Activated CD4-positive, alpha-beta T cell treated with anti-CD3 and anti-CD28 coated beads, Interleukin-2, amount 50 U/mL, for 1 hour (primary cell): ENCODE results near the gene ST6GALNAC3.

Source experiments
- DNase-seq: peaks from one replicate; pipeline ENCODE4 v3.0.0-alpha.2; 2020

The ST6GALNAC3 gene

DNA sequence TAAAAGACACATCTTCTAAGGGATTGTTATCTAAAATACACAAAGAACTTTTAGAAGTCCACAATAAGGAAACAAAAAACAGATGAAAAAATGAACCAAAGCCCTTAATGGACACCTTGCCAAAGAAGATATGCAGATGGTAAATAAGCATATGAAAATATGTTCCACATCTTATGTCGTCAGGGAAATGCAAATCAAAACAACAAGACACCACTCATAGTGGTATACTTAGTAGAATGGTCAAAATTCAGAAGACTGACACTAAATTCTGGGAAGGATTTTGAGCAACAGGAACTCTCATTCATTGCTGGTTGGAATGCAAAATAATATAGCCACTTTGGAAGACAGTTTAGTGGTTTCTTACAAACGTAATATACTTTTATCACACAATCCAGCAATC lies 587.0 kb downstream of the ST6GALNAC3 start:
- DNase-seq: no peak

DNA sequence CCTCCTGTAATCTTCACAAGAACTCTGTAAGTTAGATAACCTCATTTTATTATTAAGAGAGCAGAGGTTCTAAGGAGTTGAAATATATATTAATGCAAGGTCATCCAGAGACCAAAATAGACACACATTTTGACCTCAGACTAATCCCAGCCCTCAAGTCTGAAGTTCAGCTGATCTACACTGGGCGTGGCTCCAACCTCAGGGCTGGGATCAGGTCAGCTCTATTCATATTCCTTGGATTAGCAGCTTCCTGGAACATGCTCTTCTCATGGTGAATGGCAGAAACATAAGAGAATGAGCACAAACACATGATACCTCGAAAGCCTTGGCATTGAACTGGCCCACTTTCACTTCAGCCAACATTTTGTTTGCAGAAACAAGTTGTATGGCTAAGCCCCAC lies 592.0 kb downstream of the ST6GALNAC3 start:
- no peak for DNase-seq

DNA sequence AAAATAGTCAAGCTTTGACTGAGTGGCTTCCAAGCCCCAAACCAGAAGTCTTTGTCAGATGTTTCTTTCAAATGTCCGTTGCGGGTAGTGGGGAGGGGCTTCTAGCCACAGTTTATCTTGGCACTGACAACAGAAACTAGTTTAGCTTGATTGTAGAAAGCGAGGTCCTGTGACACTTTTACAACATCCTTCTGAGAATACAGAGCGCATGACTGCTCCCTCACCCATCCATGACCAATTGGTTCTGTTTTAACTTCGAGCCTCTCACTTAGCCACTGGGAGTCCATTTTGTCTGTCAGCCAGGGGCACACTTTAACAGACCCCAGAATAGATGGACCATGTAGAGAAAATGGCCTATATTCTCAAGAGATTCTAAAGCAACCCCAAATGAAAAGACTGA lies 593.5 kb downstream of the ST6GALNAC3 start:
- DNase-seq: no peak

DNA sequence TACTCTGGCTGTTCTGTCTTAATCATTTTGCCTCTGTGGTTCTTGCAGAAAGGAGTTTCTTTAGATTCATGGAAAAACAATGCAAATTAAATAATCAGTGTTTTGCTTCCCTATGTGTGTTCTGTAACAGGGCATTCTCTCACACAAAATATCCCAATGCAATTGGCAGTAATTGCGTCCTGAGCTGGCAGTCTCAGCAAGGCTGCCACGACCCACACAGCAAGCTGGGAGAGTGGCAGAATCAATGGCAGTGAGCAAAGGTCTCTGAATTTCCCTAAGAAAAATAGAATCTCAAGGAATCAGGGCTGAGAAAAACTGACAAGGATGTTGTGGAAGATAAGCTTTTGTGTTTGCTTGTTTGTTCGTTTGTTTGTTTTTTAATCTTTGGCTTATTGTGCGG lies 594.6 kb downstream of the ST6GALNAC3 start:
- no peak for DNase-seq

DNA sequence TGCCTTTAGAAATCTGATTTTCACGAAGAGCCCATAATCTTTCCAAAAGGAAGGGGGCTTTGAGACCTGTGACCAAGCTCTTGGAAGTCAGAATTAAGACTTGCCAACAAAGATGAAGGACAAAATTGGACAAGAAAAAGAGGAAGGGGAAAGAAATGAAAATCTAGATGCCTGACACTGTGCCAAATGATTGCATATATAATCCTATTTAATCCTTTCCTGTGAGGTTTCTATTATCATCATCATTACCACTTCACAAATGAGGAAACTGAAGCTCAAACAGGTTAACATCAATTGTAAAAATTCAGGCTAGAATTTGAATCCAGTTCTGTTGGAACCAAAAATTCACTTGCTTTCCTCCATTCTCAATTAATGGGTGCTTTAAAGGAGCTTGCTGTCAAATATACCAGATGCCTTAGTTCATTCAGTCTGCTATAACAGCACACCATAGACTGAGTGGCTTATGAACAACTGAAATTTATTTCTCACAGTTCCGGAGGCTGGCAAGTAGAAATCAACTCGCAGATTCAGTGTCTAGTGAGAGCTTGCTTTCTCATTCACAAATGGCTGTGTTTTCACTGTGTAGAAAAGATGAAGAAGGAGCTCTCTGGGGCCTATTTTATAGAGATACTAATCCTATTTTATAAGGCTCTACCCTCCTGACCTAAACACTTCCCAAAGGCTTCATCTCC lies 595.2 kb downstream of the ST6GALNAC3 start:
- DNase-seq: no peak

DNA sequence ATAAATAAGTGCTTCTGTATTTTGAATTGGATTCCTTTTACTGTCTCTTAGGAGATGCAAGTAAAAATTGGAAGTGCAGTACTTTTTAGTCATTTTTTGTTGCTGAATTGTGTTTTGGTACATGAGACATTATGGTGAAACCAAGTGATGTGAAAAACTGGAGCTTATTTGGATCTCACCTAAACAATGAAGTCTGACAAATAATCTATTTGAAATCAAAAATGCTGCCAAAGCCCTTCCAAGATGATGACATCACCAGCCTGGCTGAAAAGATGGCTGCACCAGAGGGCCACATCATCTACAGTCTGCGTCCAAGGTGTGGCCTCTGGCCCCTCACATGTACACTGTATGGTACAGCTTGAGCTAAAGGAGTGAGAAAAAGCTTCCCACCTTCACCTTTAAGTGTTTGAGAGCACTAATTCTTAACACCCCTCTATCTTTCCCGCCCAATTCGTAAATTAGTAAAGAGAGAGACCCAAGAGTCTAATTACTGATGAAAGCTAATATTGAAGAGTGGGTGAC lies 600.2 kb downstream of the ST6GALNAC3 start:
- DNase-seq: no peak

DNA sequence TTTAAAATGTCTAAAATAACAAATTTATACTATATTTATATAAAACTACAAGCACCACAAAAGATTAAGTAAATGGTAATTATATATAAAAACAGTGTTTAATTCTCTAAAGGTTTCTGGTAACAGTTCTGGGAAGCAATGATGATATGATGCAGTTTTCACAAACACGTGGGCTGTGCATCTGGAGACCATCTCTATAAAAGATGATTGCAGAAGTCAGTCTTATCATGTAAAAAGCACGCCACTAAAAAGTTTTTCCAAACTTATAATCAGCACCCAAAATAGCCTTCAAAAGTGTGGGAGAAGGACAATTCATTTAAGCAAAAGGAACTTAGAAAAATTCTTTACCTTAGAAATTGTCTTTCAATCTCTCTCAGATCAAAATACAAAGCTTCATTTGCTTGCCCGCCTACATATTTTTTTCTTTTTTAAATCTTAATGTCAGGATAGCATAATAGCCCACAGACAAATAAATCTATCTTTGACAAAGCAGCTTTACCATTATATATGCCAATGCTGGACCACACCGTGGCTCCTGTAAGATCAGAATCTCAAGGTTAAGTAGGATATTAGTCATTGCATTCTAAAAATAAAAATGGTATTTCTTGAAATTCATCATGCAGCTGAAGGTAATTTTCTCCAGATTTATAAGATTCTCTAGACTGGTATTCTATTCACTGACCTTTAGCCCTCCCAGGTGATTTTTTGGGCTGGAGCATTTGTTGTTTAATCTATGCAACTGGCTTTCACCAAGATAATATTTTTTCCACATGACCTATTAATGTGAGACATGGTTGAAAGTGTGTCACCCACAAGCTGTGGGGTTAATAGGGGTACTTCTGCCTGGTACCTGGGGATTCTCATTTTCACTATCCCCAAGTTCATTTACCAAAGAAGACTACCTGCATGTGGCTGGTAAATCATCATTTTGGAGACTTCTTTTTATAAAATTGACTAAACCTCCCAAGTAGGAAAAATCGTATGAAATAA lies 603.2 kb downstream of the ST6GALNAC3 start:
- DNase-seq: no peak

DNA sequence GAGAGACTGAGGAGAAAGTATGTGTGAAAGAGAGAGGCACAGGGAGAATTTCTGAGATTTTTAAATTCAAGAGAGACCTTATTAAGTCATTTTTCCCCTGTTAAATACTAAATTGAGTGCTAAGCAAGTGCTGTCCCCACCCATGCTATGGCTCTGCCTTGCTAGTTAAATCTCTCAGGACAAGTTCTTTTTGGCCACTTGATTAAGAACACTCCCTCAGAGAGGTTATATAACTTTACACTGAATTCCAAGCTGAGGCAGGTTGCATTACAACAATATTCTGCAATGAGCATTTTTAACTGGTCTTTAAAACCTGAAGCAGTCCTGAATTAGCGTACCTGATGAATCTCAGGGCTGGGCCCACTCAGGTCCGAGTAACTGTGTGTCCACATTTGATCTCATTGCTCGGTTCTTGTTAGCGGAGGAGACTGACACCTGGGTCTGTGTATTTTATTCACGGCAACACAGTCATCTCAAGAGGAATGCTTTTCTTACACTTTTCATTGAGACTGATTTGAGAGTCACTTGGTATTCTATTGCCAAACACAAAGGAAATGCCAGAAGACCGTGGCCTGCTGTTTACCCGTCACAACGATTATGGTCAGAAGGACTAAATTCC lies 605.1 kb downstream of the ST6GALNAC3 start:
- no peak for DNase-seq

DNA sequence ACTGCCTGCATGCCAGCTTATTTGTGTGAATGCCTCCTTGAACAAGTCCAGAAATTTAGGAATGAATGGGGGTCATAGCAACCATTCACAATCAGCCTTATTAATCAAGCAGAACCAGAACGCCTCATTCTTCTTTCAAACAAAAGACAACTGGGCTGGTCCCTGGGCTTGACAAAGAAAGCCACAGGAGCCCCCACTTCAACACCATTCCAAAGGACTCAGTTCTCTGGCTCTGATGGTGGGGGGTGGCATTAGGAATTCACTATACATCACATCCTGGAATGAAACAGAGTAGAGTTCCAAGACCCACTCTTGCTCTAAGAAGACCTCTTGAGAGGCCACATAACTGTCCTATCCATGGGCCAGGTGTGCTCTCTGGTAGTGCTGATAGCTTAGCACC lies 606.1 kb downstream of the ST6GALNAC3 start:
- no peak for DNase-seq

DNA sequence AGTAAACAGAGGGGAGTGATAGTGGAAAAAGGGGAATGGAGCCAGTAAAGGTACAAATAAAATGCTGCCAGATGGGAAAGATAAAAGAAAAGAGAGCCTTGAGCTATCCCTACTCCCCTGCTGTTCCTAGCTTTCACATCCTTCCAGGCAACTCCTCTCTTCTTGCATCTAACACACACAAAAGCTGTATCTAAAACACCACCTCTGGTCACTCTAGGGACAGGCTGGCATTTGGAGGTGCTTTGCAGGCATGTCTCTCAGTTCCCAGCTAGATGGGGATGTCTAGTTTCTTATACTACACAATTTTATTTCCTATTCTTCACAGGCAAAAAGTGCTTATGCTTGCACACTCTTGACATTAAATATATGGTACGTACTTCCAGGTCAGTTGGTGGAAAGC lies 607.6 kb downstream of the ST6GALNAC3 start:
- no peak for DNase-seq
